Fibroblast of lung (primary cell): ENCODE measurements around the gene KCP.

ENCODE experiments used
- CTCF ChIP-seq, 2 donors: IDR thresholded peaks in 1 of 2; conservative IDR thresholded peaks in 1 of 2; 1 replicate in 1 of 2; 2 replicates in 1 of 2; pipeline ENCODE4 v1.5.1; 2011 to 2012; ENCODE audit warnings: low read length in 2 of 2, control low read depth in 1 of 2, inconsistent platforms in 1 of 2, low read depth in 1 of 2, mild to moderate bottlenecking in 1 of 2
- EZH2 ChIP-seq: IDR thresholded peaks from 2 replicates; pipeline ENCODE4 v1.5.1; 2012; ENCODE audit warnings: low read length, control low read depth, mild to moderate bottlenecking; ENCODE audit errors: missing control alignments

- TF ChIP-seq CTCF (conservative IDR thresholded peaks at IDR 0.05 in 1 of 2, IDR thresholded peaks at IDR 0.05 in 1 of 2; ENCODE audit: low read depth in 1 of 2, low read length in 2 of 2) (no peak), EZH2 (no peak)
These were observed 40.6 kb downstream of the KCP start for GRCh38 chr7:128869944-128870285.
